NT2/D1 (cell line): Measurements from ENCODE around the gene CASK.

ENCODE experiments used
- SUZ12 ChIP-seq: IDR thresholded peaks from 2 replicates; pipeline ENCODE4 v1.6.1; 2011; ENCODE audit not compliant: insufficient read length, insufficient read depth; ENCODE audit errors: extremely low read depth
- ZNF274 ChIP-seq: IDR thresholded peaks from 2 replicates; pipeline ENCODE4 v1.6.1; 2011; ENCODE audit warnings: mild to moderate bottlenecking, low read depth, low read length

DNA sequence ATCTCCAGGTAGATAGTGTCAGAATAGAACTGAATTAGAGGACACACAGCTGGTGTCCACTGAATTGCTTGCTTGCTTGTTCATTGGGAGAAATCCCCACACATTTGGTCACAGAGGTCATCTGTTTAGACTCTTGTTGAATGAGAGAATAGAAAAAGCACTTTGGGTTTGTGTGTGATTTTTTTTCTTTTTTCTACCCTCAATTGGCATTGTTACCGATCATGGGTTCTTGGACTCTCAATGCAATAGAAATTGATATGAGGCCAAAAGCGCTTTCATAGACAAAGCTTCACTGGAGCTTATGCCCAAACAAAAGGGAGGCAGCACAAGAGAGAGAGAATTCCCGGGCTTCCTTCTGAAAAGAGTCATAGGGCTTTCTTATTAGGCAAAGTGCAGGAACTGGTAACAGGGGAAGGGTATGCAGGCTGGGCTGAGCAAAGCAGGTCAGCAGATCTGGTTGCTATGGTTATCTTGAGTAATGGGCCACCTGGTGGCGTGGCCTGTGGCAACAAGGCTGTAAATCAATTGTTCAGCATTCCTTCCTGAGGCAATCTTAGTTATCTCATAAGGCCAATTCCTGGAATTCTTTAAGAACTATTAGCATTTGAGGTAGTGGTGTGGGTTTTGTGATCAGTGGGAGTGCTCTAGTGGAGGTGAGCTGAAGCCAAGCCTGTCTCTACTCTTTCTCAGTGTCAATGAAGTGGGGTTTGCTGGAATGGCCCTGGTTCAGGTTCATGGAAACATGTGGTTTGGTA lies 204.7 kb downstream of the CASK start:
- TF ChIP-seq ZNF274 (no peak), SUZ12 (no peak)
